Endodermal cell (in vitro differentiated cells): ENCODE data around the gene OR5AU1. TPM values are rescaled to one million over a fixed set of nuclear protein-coding genes. Genes with fewer than 3 reads are reported as not detected.
A peak's percentile ranks its signal among the peaks of the same experiment; 100 is the strongest.

Source experiments
- DNase-seq: peaks from one replicate; pipeline ENCODE4 v3.0.0-alpha.2; 2017
- H3K27ac ChIP-seq: 2 replicates; pipeline ENCODE4 v1.5.1; 2013; ENCODE audit warnings: mild to moderate bottlenecking, low read depth, low read length, moderate library complexity
- H3K27me3 ChIP-seq: 2 replicates; pipeline ENCODE4 v1.6.1; 2013; ENCODE audit warnings: mild to moderate bottlenecking, low read length, moderate library complexity; ENCODE audit not compliant: insufficient read depth, control insufficient read depth, poor library complexity, severe bottlenecking
- H3K36me3 ChIP-seq: 2 replicates; pipeline ENCODE4 v1.7.0; 2013; ENCODE audit warnings: mild to moderate bottlenecking, low read length, moderate library complexity; ENCODE audit not compliant: control insufficient read depth, insufficient read depth
- H3K4me1 ChIP-seq: one replicate; pipeline ENCODE4 v1.7.0; 2013; ENCODE audit warnings: low read length; ENCODE audit not compliant: control insufficient read depth, insufficient read depth
- H3K4me3 ChIP-seq: 2 replicates; pipeline ENCODE4 v1.5.1; 2013; ENCODE audit warnings: mild to moderate bottlenecking, low read length, moderate library complexity
- H3K9ac ChIP-seq: 2 replicates; pipeline ENCODE4 v1.6.1; 2013; ENCODE audit warnings: mild to moderate bottlenecking, low read length, moderate library complexity; ENCODE audit not compliant: poor library complexity, severe bottlenecking; ENCODE audit errors: extremely low read depth
- H3K9me3 ChIP-seq: 2 replicates; pipeline ENCODE4 v1.6.1; 2013; ENCODE audit warnings: mild to moderate bottlenecking, low read length, moderate library complexity; ENCODE audit not compliant: control insufficient read depth
- H3K27ac Mint-ChIP-seq: 2 replicates; pipeline ENCODE4 v1.8.0; 2020; ENCODE audit warnings: mixed read lengths
- H3K27me3 Mint-ChIP-seq: 2 replicates; pipeline ENCODE4 v1.8.0; 2021; ENCODE audit warnings: mild to moderate bottlenecking, mixed read lengths; ENCODE audit not compliant: insufficient read depth
- H3K36me3 Mint-ChIP-seq: 2 replicates; pipeline ENCODE4 v1.8.0; 2020; ENCODE audit warnings: low read depth, mixed read lengths
- H3K4me1 Mint-ChIP-seq: 2 replicates; pipeline ENCODE4 v1.8.0; 2020; ENCODE audit warnings: mixed read lengths
- H3K4me3 Mint-ChIP-seq: 2 replicates; pipeline ENCODE4 v1.8.0; 2020; ENCODE audit warnings: mild to moderate bottlenecking, moderate library complexity, mixed read lengths
- H3K9me3 Mint-ChIP-seq: 2 replicates; pipeline ENCODE4 v1.8.0; 2020; ENCODE audit warnings: mild to moderate bottlenecking, mixed read lengths
- CTCF ChIP-seq: fragments of 200-600 bp; sonication (generic); conservative IDR thresholded peaks from 2 replicates; pipeline ENCODE4 v1.5.0; 2021; ENCODE audit warnings: antibody characterized with exemption, mild to moderate bottlenecking
- WGBS, 2 experiments: methylation state at CpG; one replicate each; pipeline versions ENCODE4 v1.1.5 to v1.1.7; 2013; ENCODE audit warnings: missing lambda C conversion rate in 2 of 2, mixed read lengths in 1 of 2; ENCODE audit not compliant: insufficient coverage in 1 of 2, insufficient read length in 1 of 2; 5-methylcytosine and 5-hydroxymethylcytosine counted together
- total RNA-seq, 2 donors: library from RNA; stranded (reverse); fragmentation: NEBNext Ultra II Directional in 1 of 2; extraction: Animal tissue kit (Norgen Biotek cat#: 25700) in 1 of 2; gene quantifications; 2 replicates in 1 of 2; 3 replicates in 1 of 2; pipeline ENCODE4 v1.2.1, GENCODE V29; 2021

The OR5AU1 gene
- total RNA-seq, 2 donors from 2014 or later: not detected

- H3K4me1 Mint-ChIP-seq: peaks cover 28% of the 10 kb centered on the region
- no peak overlapping the region for H3K9ac ChIP-seq
These were observed 49.7 kb downstream of the OR5AU1 start for GRCh38 chr14:21106176-21106497.

GRCh38 chr14:21105095-21105494 is 50.8 kb downstream of the OR5AU1 start:
- 92 to 94% methylated on average over 7 to 8 of the region's 8 CpGs for WGBS, 2 experiments
- H3K9ac ChIP-seq: peak overlapping the region; percentile 96

More at GRCh38 chr14:21106176-21106497, 49.7 kb downstream of the OR5AU1 start:
- Mint-ChIP-seq H3K4me3 (no peak overlapping the region), H3K36me3 (no peaks in the 10 kb centered on the region), H3K27ac (no peak overlapping the region), H3K9me3 (no peaks in the 10 kb centered on the region), H3K27me3 (peaks cover 13% of the 10 kb centered on the region)
- DNase-seq: no peak
- no peak for TF ChIP-seq CTCF
- Histone ChIP-seq H3K4me1 (peaks cover 10% of the 10 kb centered on the region), H3K27me3 (peaks cover 2% of the 10 kb centered on the region), H3K9me3 (no peaks in the 10 kb centered on the region), H3K27ac (peak overlapping the region; percentile 21), H3K36me3 (no peaks in the 10 kb centered on the region), H3K4me3 (no peak overlapping the region)
- WGBS, 2 experiments: 81 to 86% methylated on average over 2 to 4 of the region's 4 CpGs

More at GRCh38 chr14:21105095-21105494, 50.8 kb downstream of the OR5AU1 start:
- no peaks in the 10 kb centered on the region for H3K9me3 Mint-ChIP-seq
- no peak overlapping the region for H3K27ac Mint-ChIP-seq
- Histone ChIP-seq H3K4me1 (peaks cover 10% of the 10 kb centered on the region), H3K27ac (peak overlapping the region; percentile 49), H3K36me3 (no peaks in the 10 kb centered on the region), H3K27me3 (peaks cover 10% of the 10 kb centered on the region), H3K4me3 (peak overlapping the region; percentile 84), H3K9me3 (no peaks in the 10 kb centered on the region)
- DNase-seq: peak; percentile 30
- H3K4me3 Mint-ChIP-seq: no peak overlapping the region
- peaks cover 23% of the 10 kb centered on the region for H3K27me3 Mint-ChIP-seq
- no peaks in the 10 kb centered on the region for H3K36me3 Mint-ChIP-seq
- H3K4me1 Mint-ChIP-seq: peaks cover 28% of the 10 kb centered on the region
- TF ChIP-seq CTCF: no peak

Other genes starting within 250 kb of the OR5AU1 start
- not detected for gene RNASE2, start 200.6 kb downstream of the OR5AU1 start, total RNA-seq
- gene METTL17, start 166.1 kb downstream of the OR5AU1 start, total RNA-seq: 10 to 100 TPM; 65.1 to 80.2 TPM
- gene SLC39A2, start 156.8 kb downstream of the OR5AU1 start, total RNA-seq: under 1 TPM; 0.35 to 0.46 TPM
- gene NDRG2, start 131.0 kb downstream of the OR5AU1 start, total RNA-seq: 10 to 100 TPM; 46.3 to 52.8 TPM
- gene TPPP2, start 125.8 kb downstream of the OR5AU1 start, total RNA-seq: 1 to 10 TPM in 1 of 2 donors, under 1 TPM in 1; 0.73 to 1.7 TPM
- not detected for gene RNASE13, start 121.3 kb downstream of the OR5AU1 start, total RNA-seq
- gene RNASE7, start 113.7 kb downstream of the OR5AU1 start, total RNA-seq: not detected
- gene RNASE8, start 98.2 kb downstream of the OR5AU1 start, total RNA-seq: not detected
- gene ARHGEF40, start 85.8 kb downstream of the OR5AU1 start, total RNA-seq: 10 to 100 TPM; 71.1 to 73.5 TPM
- 10 to 100 TPM; 43.4 to 59.6 TPM for gene ZNF219, start 57.4 kb downstream of the OR5AU1 start, total RNA-seq
- under 1 TPM; 0.40 to 0.49 TPM for gene TMEM253, start 55.0 kb downstream of the OR5AU1 start, total RNA-seq
- gene HNRNPC, start 113.4 kb upstream of the OR5AU1 start, total RNA-seq: 1,000 to 10,000 TPM in 1 of 2 donors, 100 to 1,000 TPM in 1; 751 to 1,003 TPM
- gene RPGRIP1, start 124.0 kb upstream of the OR5AU1 start, total RNA-seq: under 1 TPM in 1 of 2 donors, not detected in 1; 0.29 TPM
- gene SUPT16H, start 228.0 kb upstream of the OR5AU1 start, total RNA-seq: 100 to 1,000 TPM; 147 to 181 TPM